K562 (cell line): ENCODE data around the gene CLSTN2. TPM values are rescaled to one million over a fixed set of nuclear protein-coding genes. Genes with fewer than 3 reads are reported as not detected.

Source experiments
- ATAC-seq: fragments of 200-7000 bp; cut with Tn5 transposase; 3 replicates; pipeline ENCODE4 v1.9.1; 2020; ENCODE audit warnings: moderate library complexity
- BruUV-seq: library from RNA; stranded (reverse); fragments of 400-500 nt; replicated peaks from 2 replicates; lab custom pipeline; 2021; lab: Mats Ljungman, UMichigan
- CTCF ChIA-PET: fragments of 300-600 bp; formaldehyde crosslinking; extraction: SDS; loops from one replicate; lab custom pipeline; 2021; ENCODE audit warnings: low intra/inter-chr PET ratio; lab: Yijun Ruan, JAX
- POLR2A ChIA-PET: fragments of 300-600, 350-650 bp; sonication (Branson Sonifier 250); formaldehyde crosslinking; extraction: SDS; loops from one replicate; lab custom pipeline; 2021; ENCODE audit warnings: antibody characterized with exemption, inconsistent platforms; lab: Yijun Ruan, JAX
- DNase-seq, 4 experiments: peaks; one replicate each; pipeline versions ENCODE4 v3.0.0 to v3.0.0-alpha.2; 2011 to 2018; ENCODE audit warnings: low spot score in 3 of 4, mixed read lengths in 3 of 4; ENCODE audit errors: extremely low read depth in 1 of 4
- FAIRE-seq: peaks from 2 replicates; lab custom pipeline; 2011; peaks lifted over from hg19 to GRCh38; lab: Jason Lieb, UNC
- H2AFZ ChIP-seq: 2 replicates; pipeline ENCODE4 v1.6.0; 2011; ENCODE audit warnings: low read depth, low read length, control low read depth, inconsistent platforms
- H3K27ac ChIP-seq: fragments of 200-600 bp; 3 replicates; pipeline ENCODE4 v1.8.0; 2011; ENCODE audit warnings: low read depth, mild to moderate bottlenecking, control low read depth, inconsistent platforms, low read length, moderate library complexity, mixed read lengths; ENCODE audit errors: extremely low read depth
- H3K27me3 ChIP-seq, 2 experiments: fragments of 300-600 bp in 1 of 2; 2 replicates in 1 of 2; 3 replicates in 1 of 2; pipeline versions ENCODE4 v1.6.0 to v1.8.0; 2011; ENCODE audit warnings: inconsistent platforms in 2 of 2, low read length in 2 of 2, mild to moderate bottlenecking in 1 of 2, mixed read lengths in 1 of 2, moderate library complexity in 1 of 2; ENCODE audit not compliant: control insufficient read depth in 2 of 2, insufficient read depth in 2 of 2
- H3K36me3 ChIP-seq: fragments of 300-600 bp; 3 replicates; pipeline ENCODE4 v1.8.0; 2011; ENCODE audit warnings: mild to moderate bottlenecking, low read length, inconsistent platforms; ENCODE audit not compliant: control insufficient read depth, insufficient read depth
- H3K4me1 ChIP-seq, 2 experiments: fragments of 200-600 bp in 1 of 2; replicated peaks in 1 of 2; 2 replicates in 1 of 2; 3 replicates in 1 of 2; pipeline versions ENCODE4 v1.5.1 to v1.8.0; 2011; ENCODE audit warnings: inconsistent platforms in 2 of 2, low read length in 2 of 2, mild to moderate bottlenecking in 1 of 2, mixed read lengths in 1 of 2, moderate library complexity in 1 of 2; ENCODE audit not compliant: control insufficient read depth in 2 of 2, insufficient read depth in 2 of 2
- H3K4me2 ChIP-seq: 2 replicates; pipeline ENCODE4 v1.6.1; 2011; ENCODE audit warnings: low read length, control low read depth, inconsistent platforms, mixed read lengths; ENCODE audit not compliant: insufficient read depth
- H3K4me3 ChIP-seq: fragments of 200-600 bp; sonication (generic), shearing (Covaris generic); 2 replicates; pipeline ENCODE4 v1.5.1; 2016; ENCODE audit warnings: control low read depth, inconsistent platforms
- H3K79me2 ChIP-seq: fragments of 200-600 bp; 3 replicates; pipeline ENCODE4 v1.8.0; 2011; ENCODE audit warnings: low read length, inconsistent platforms; ENCODE audit not compliant: control insufficient read depth, insufficient read depth
- H3K9ac ChIP-seq, 2 experiments: 2 replicates each; pipeline versions ENCODE4 v1.6.0 to v1.6.1; 2011; ENCODE audit warnings: low read depth in 2 of 2, low read length in 2 of 2, control low read depth in 1 of 2, inconsistent platforms in 1 of 2, mild to moderate bottlenecking in 1 of 2, mixed read lengths in 1 of 2; ENCODE audit not compliant: insufficient read depth in 1 of 2
- H3K9me1 ChIP-seq: one replicate; pipeline ENCODE4 v1.6.0; 2011; ENCODE audit warnings: inconsistent platforms, mild to moderate bottlenecking, low read length, moderate library complexity; ENCODE audit not compliant: control insufficient read depth, insufficient read depth
- H3K9me3 ChIP-seq: replicated peaks from 2 replicates; pipeline ENCODE4 v1.5.1; 2011; ENCODE audit warnings: low read depth, low read length, inconsistent platforms; ENCODE audit not compliant: control insufficient read depth, insufficient read depth
- H4K20me1 ChIP-seq: replicated peaks from 2 replicates; pipeline ENCODE4 v1.6.1; 2011; ENCODE audit warnings: low read length, inconsistent platforms, mixed read lengths; ENCODE audit not compliant: control insufficient read depth, insufficient read depth
- ARHGAP35 ChIP-seq: fragments of 450-650 bp; IDR thresholded peaks from 2 replicates; pipeline ENCODE4 v1.6.1; 2018; ENCODE audit not compliant: partially characterized antibody
- GTF2E2 ChIP-seq: fragments of 200-800 bp; sonication (Bioruptor generic); IDR thresholded peaks from 2 replicates; pipeline ENCODE4 v1.6.1; 2016; ENCODE audit warnings: missing genetic modification characterization, missing compliant biosample characterization
- MEF2A ChIP-seq: IDR thresholded peaks from 2 replicates; pipeline ENCODE4 v1.6.1; 2011; ENCODE audit warnings: low read depth, mild to moderate bottlenecking, low read length, moderate library complexity; ENCODE audit not compliant: control insufficient read depth
- NELFE ChIP-seq: IDR thresholded peaks from 2 replicates; pipeline ENCODE4 v1.6.1; 2011; ENCODE audit warnings: mild to moderate bottlenecking; ENCODE audit not compliant: insufficient read depth, insufficient read length
- RBM17 ChIP-seq: fragments of 200-400 bp; formaldehyde crosslinking; IDR thresholded peaks from 2 replicates; pipeline ENCODE4 v1.6.1; 2017; ENCODE audit warnings: low read depth, mild to moderate bottlenecking, low read length, borderline replicate concordance
- RBM39 ChIP-seq: fragments of 200-400 bp; formaldehyde crosslinking; optimal IDR thresholded peaks from 2 replicates; pipeline ENCODE3; 2018; ENCODE audit warnings: low read depth, low read length
- ZFP36 ChIP-seq: fragments of 150-350 bp; IDR thresholded peaks from 2 replicates; pipeline ENCODE4 v1.6.1; 2018; ENCODE audit warnings: low read length, low read depth; ENCODE audit not compliant: partially characterized antibody
- ZNF224 ChIP-seq: sonication (generic); formaldehyde crosslinking; IDR thresholded peaks from 2 replicates; pipeline ENCODE4 v1.8.0; 2022; ENCODE audit warnings: mild to moderate bottlenecking, missing genetic modification reagents
- ZZZ3 ChIP-seq: fragments of 450-650 bp; IDR thresholded peaks from 2 replicates; pipeline ENCODE4 v1.6.1; 2016; ENCODE audit warnings: antibody characterized with exemption, mild to moderate bottlenecking, moderate library complexity
- WGBS: fragments of 100-300 bp; shearing (Covaris generic); methylation state at CpG from one replicate; pipeline ENCODE4 v1.1.6; 2016; ENCODE audit warnings: low coverage, mixed read lengths; ENCODE audit not compliant: insufficient coverage; ENCODE audit errors: missing lambda C conversion rate; 5-methylcytosine and 5-hydroxymethylcytosine counted together
- in situ Hi-C: fragments of 300-500 bp; cut with MboI; formaldehyde crosslinking; loops from 4 replicates; pipeline ENCODE4 v1.15.0; 2018; ENCODE audit warnings: inconsistent platforms, mixed read lengths
- intact Hi-C: fragments of 100-400 bp; cut with micrococcal nuclease; formaldehyde crosslinking; loops from 2 replicates; pipeline ENCODE4 v1.14.2; 2022
- polyA plus RNA-seq, 8 experiments: library from polyadenylated mRNA; depleted of rRNA in 4 of 8; stranded (reverse) in 5 of 8; unstranded in 3 of 8; fragments of >200 nt; fragmentation: Nextera tagmentation in 2 of 8; fragmentation: Illumina TruSeq in 1 of 8; extraction: Ambion mirVana in 2 of 8; extraction: Trizol in 1 of 8; gene quantifications; 2 replicates each; pipeline versions ENCODE4 v1.2.1 to v1.2.3, GENCODE V29; 2011 to 2014; ENCODE audit warnings: inconsistent platforms in 1 of 8, missing spikeins in 1 of 8
- total RNA-seq, 7 experiments: library from RNA; depleted of rRNA in 6 of 7; stranded (reverse); fragments of >200 nt in 6 of 7; fragmentation: Illumina TruSeq in 2 of 7; extraction: Trizol in 2 of 7; gene quantifications; 2 replicates each; pipeline versions ENCODE4 v1.2.1 to v1.2.3, GENCODE V29; 2011 to 2021; ENCODE audit warnings: low replicate concordance in 1 of 7
- TF ChIP-seq, protein P1 (sequence below): IDR thresholded peaks from 2 replicates; pipeline ENCODE4 v1.6.1; 2011; ENCODE audit warnings: borderline replicate concordance, low read depth, mild to moderate bottlenecking, moderate library complexity, low read length; ENCODE audit not compliant: insufficient read depth, poor library complexity, severe bottlenecking
- TF ChIP-seq, protein P2 (sequence below): fragments of 250-450 bp; sonication (Bioruptor Pico); IDR thresholded peaks from 2 replicates; pipeline ENCODE4 v1.8.0; 2022; ENCODE audit warnings: moderate library complexity, mild to moderate bottlenecking, inconsistent platforms

Gene CLSTN2
- total and polyA plus RNA-seq, 9 of the 15 experiments (the other 6 are each of a cell fraction or from before 2014, with no cell fraction given), result 0.02 to 0.04 (median 0.04) TPM; not detected in 6

DNA sequence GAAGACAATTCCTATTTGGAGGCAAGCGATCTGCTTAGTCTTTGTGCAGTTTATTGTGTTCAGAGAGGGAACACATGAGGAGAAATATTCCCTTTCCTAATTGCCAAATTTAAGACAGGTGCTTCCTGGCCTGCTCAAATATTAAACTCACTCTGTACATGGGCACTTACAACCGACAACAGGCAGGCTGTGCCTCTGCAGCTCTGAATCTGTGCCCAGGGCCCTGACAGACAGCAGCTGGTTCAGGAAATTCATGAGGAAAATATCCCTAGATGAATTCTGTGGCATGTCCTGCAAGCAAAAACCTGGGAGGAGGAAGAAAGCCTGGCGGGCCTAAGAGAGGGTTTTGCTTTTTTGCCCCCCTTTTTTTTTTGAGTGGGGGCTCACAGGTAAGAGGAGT, 573.6 kb downstream of the CLSTN2 start (continued):
- TF ChIP-seq RBM17, result no peak
- TF ChIP-seq, protein P1, sequence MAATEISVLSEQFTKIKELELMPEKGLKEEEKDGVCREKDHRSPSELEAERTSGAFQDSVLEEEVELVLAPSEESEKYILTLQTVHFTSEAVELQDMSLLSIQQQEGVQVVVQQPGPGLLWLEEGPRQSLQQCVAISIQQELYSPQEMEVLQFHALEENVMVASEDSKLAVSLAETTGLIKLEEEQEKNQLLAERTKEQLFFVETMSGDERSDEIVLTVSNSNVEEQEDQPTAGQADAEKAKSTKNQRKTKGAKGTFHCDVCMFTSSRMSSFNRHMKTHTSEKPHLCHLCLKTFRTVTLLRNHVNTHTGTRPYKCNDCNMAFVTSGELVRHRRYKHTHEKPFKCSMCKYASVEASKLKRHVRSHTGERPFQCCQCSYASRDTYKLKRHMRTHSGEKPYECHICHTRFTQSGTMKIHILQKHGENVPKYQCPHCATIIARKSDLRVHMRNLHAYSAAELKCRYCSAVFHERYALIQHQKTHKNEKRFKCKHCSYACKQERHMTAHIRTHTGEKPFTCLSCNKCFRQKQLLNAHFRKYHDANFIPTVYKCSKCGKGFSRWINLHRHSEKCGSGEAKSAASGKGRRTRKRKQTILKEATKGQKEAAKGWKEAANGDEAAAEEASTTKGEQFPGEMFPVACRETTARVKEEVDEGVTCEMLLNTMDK, result no peak

DNA sequence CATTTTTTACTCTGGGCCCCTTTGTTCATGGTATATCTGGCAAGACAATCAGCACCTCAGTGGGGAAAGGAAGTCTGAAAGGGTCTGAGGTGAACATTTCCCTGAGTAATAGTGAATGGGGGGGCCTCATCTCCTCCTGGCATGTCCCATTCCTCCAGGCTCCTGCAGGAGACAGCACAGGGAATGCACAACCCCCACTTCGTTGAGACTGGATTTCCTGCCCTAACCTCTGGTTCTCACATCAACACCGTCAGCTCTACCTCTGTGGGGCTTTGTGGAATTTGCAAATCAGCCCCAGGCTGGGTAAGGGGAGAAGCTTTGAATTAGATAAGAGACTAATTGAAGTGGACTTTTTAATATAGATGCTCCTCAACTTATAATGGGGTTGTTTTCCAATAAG, 574.5 kb downstream of the CLSTN2 start:
- H3K36me3 ChIP-seq, result no peaks in the 10 kb centered on the region
- no peaks in the 10 kb centered on the region for H3K79me2 ChIP-seq
- 0% methylated on average over 2 of the region's 2 CpGs for WGBS
- FAIRE-seq, result no peak
- no peaks in the 10 kb centered on the region for H3K9me1 ChIP-seq
- TF ChIP-seq ZNF224 (CRISPR knock-in tag), result no peak
- TF ChIP-seq ZFP36, result no peak
- TF ChIP-seq, protein P2, sequence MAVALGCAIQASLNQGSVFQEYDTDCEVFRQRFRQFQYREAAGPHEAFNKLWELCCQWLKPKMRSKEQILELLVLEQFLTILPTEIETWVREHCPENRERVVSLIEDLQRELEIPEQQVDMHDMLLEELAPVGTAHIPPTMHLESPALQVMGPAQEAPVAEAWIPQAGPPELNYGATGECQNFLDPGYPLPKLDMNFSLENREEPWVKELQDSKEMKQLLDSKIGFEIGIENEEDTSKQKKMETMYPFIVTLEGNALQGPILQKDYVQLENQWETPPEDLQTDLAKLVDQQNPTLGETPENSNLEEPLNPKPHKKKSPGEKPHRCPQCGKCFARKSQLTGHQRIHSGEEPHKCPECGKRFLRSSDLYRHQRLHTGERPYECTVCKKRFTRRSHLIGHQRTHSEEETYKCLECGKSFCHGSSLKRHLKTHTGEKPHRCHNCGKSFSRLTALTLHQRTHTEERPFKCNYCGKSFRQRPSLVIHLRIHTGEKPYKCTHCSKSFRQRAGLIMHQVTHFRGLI (CRISPR knock-in tag), result no peak
- no peak for TF ChIP-seq ZZZ3
- no peak for TF ChIP-seq RBM39
- TF ChIP-seq NELFE, result no peak
- TF ChIP-seq MEF2A, result no peak
- TF ChIP-seq ARHGAP35, result no peak
- TF ChIP-seq GTF2E2 (tag), result no peak
- ChIA-PET CTCF (no interaction called here), POLR2A (no interaction called here)
- no peak overlapping the region for H3K9ac ChIP-seq
- intact Hi-C loops, result no loop called here
- no peak for DNase-seq
- in situ Hi-C loops, result no loop called here
- no TSS peak for BruUV-seq
- no peak overlapping the region for H3K27ac ChIP-seq
- no peaks in the 10 kb centered on the region for H3K4me1 ChIP-seq
- no peak overlapping the region for H2AFZ ChIP-seq
- H3K4me3 ChIP-seq, result no peak overlapping the region
- H3K27me3 ChIP-seq, result no peaks in the 10 kb centered on the region
- no peaks in the 10 kb centered on the region for H3K9me3 ChIP-seq
- H4K20me1 ChIP-seq, result no peaks in the 10 kb centered on the region
- no peak overlapping the region for H3K4me2 ChIP-seq
- ATAC-seq, result no peak
